Measurements from ENCODE around the gene FAM216B. TPM values are rescaled to one million over a fixed set of nuclear protein-coding genes. Genes with fewer than 3 reads are reported as not detected.

FAM216B gene
- total and polyA plus RNA-seq, 9 of the 15 experiments (the other 6 are each of a cell fraction or from before 2014, with no cell fraction given): not detected

DNA sequence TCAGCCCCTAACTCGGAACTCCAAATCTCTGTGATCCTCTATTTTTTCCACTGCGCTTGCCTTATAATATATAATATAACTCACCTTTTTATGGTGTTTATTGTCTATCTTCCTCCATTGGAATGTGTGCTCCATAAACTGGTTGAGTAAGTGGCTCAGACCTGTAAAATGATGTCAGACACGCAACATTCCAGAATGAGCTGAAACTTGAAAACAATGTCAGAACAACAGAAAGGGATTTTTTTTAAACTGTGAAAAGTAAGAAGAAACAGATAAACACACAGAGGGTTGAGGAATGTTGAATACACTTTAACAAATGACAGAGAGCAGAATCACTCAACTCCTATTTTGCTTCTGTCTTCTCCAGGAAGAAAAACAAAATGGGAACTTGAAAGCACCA is 19.1 kb upstream of the FAM216B start:
- Histone ChIP-seq H4K20me1 (replicated peaks; ENCODE audit: control insufficient read depth, insufficient read depth, low read length) (no peaks in the 10 kb centered on the region), H3K36me3 (ENCODE audit: control insufficient read depth, insufficient read depth, low read length) (no peaks in the 10 kb centered on the region), H3K4me1 (replicated peaks in 1 of 2; ENCODE audit: control insufficient read depth in 2 of 2, insufficient read depth in 2 of 2, low read length in 2 of 2) (no peaks in the 10 kb centered on the region), H3K4me2 (ENCODE audit: insufficient read depth, low read length) (no peak overlapping the region), H3K79me2 (ENCODE audit: control insufficient read depth, insufficient read depth, low read length) (no peaks in the 10 kb centered on the region), H3K9me1 (ENCODE audit: control insufficient read depth, insufficient read depth, low read length) (no peaks in the 10 kb centered on the region), H3K9ac (ENCODE audit: insufficient read depth in 1 of 2, low read depth in 2 of 2, low read length in 2 of 2) (no peak overlapping the region), H2AFZ (ENCODE audit: low read depth, low read length) (no peak overlapping the region), H3K27ac (ENCODE audit: extremely low read depth, low read depth, low read length) (no peak overlapping the region), H3K9me3 (replicated peaks; ENCODE audit: control insufficient read depth, insufficient read depth, low read depth, low read length) (no peaks in the 10 kb centered on the region), H3K4me3 (no peak overlapping the region), H3K27me3 (ENCODE audit: control insufficient read depth in 2 of 2, insufficient read depth in 2 of 2, low read length in 2 of 2) (no peaks in the 10 kb centered on the region)
- 3% methylated on average over 3 of the region's 3 CpGs for WGBS (ENCODE audit: insufficient coverage, low coverage, missing lambda C conversion rate)
- no TSS peak for BruUV-seq (replicated peaks)
- intact Hi-C loops (cut with micrococcal nuclease): no loop called here
- FAIRE-seq (no peak), ATAC-seq (no peak), DNase-seq (ENCODE audit: extremely low read depth in 1 of 4, low spot score in 3 of 4) (no peak)
- POLR2A ChIA-PET: interaction anchor here (1.0 kb wide), 1 partner anchor 14 kb away, joined by 3 read pairs; no protein-coding TSS in a partner anchor
- CTCF ChIA-PET (ENCODE audit: low intra/inter-chr PET ratio): no interaction called here
- in situ Hi-C loops (cut with MboI): no loop called here
- TF ChIP-seq FUS (optimal IDR thresholded peaks at IDR 0.05; ENCODE audit: low read depth, low read length) (no peak), SMAD1 (IDR thresholded peaks at IDR 0.05; ENCODE audit: low read depth, low read length, partially characterized antibody) (no peak), GABPB1 (CRISPR knock-in tag; IDR thresholded peaks at IDR 0.05) (no peak), ZNF583 (CRISPR knock-in tag; IDR thresholded peaks at IDR 0.05) (no peak), NFXL1 (CRISPR knock-in tag; IDR thresholded peaks at IDR 0.05) (no peak), ZNF696 (CRISPR knock-in tag; conservative IDR thresholded peaks at IDR 0.05) (no peak), ZC3H4 (CRISPR knock-in tag; IDR thresholded peaks at IDR 0.05; ENCODE audit: borderline replicate concordance) (no peak), SRSF9 (IDR thresholded peaks at IDR 0.05; ENCODE audit: borderline replicate concordance, low read depth, low read length) (no peak)
- TF ChIP-seq, protein P1, sequence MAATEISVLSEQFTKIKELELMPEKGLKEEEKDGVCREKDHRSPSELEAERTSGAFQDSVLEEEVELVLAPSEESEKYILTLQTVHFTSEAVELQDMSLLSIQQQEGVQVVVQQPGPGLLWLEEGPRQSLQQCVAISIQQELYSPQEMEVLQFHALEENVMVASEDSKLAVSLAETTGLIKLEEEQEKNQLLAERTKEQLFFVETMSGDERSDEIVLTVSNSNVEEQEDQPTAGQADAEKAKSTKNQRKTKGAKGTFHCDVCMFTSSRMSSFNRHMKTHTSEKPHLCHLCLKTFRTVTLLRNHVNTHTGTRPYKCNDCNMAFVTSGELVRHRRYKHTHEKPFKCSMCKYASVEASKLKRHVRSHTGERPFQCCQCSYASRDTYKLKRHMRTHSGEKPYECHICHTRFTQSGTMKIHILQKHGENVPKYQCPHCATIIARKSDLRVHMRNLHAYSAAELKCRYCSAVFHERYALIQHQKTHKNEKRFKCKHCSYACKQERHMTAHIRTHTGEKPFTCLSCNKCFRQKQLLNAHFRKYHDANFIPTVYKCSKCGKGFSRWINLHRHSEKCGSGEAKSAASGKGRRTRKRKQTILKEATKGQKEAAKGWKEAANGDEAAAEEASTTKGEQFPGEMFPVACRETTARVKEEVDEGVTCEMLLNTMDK (IDR thresholded peaks at IDR 0.05; ENCODE audit: borderline replicate concordance, insufficient read depth, low read depth, low read length, poor library complexity, severe bottlenecking): no peak
- TF ChIP-seq, protein P2, sequence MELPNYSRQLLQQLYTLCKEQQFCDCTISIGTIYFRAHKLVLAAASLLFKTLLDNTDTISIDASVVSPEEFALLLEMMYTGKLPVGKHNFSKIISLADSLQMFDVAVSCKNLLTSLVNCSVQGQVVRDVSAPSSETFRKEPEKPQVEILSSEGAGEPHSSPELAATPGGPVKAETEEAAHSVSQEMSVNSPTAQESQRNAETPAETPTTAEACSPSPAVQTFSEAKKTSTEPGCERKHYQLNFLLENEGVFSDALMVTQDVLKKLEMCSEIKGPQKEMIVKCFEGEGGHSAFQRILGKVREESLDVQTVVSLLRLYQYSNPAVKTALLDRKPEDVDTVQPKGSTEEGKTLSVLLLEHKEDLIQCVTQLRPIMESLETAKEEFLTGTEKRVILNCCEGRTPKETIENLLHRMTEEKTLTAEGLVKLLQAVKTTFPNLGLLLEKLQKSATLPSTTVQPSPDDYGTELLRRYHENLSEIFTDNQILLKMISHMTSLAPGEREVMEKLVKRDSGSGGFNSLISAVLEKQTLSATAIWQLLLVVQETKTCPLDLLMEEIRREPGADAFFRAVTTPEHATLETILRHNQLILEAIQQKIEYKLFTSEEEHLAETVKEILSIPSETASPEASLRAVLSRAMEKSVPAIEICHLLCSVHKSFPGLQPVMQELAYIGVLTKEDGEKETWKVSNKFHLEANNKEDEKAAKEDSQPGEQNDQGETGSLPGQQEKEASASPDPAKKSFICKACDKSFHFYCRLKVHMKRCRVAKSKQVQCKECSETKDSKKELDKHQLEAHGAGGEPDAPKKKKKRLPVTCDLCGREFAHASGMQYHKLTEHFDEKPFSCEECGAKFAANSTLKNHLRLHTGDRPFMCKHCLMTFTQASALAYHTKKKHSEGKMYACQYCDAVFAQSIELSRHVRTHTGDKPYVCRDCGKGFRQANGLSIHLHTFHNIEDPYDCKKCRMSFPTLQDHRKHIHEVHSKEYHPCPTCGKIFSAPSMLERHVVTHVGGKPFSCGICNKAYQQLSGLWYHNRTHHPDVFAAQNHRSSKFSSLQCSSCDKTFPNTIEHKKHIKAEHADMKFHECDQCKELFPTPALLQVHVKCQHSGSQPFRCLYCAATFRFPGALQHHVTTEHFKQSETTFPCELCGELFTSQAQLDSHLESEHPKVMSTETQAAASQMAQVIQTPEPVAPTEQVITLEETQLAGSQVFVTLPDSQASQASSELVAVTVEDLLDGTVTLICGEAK (IDR thresholded peaks at IDR 0.05): no peak
- TF ChIP-seq, protein P2 (CRISPR knock-in tag; IDR thresholded peaks at IDR 0.05): no peak

Measured in K562 (cell line).